Suprapubic skin (tissue), 4 donors: ENCODE measurements around the gene IFT81. TPM values are rescaled to one million over a fixed set of nuclear protein-coding genes. Genes with fewer than 3 reads are reported as not detected.

Source experiments
- DNase-seq, 2 donors: peaks; one replicate each; pipeline ENCODE4 v3.0.0-alpha.2; 2019; ENCODE audit warnings: low spot score in 2 of 2
- H3K27ac ChIP-seq: fragments of 200-600 bp; sonication (generic); one replicate; pipeline ENCODE4 v1.5.1; 2019
- H3K27me3 ChIP-seq: fragments of 200-600 bp; sonication (generic); one replicate; pipeline ENCODE4 v1.5.1; 2019
- H3K36me3 ChIP-seq: fragments of 200-600 bp; sonication (generic); one replicate; pipeline ENCODE4 v1.5.1; 2019
- H3K4me1 ChIP-seq: fragments of 200-600 bp; sonication (generic); one replicate; pipeline ENCODE4 v1.5.1; 2019
- H3K4me3 ChIP-seq: fragments of 200-600 bp; sonication (generic); one replicate; pipeline ENCODE4 v1.5.1; 2019; ENCODE audit warnings: mild to moderate bottlenecking
- H3K9me3 ChIP-seq: fragments of 200-600 bp; sonication (generic); one replicate; pipeline ENCODE4 v1.5.1; 2019
- EP300 ChIP-seq: sonication (generic); formaldehyde crosslinking; IDR thresholded peaks from one replicate; pipeline ENCODE4 v1.6.1; 2017; ENCODE audit warnings: antibody characterized with exemption
- POLR2A ChIP-seq, 2 donors: fragments of 450-650 bp; IDR thresholded peaks; one replicate each; pipeline ENCODE4 v1.6.1; 2017; ENCODE audit warnings: antibody characterized with exemption in 2 of 2, mild to moderate bottlenecking in 2 of 2, moderate library complexity in 2 of 2
- POLR2AphosphoS5 ChIP-seq, 3 donors: sonication (generic); formaldehyde crosslinking; IDR thresholded peaks; one replicate each; pipeline ENCODE4 v1.6.1; 2017; ENCODE audit warnings: antibody characterized with exemption in 3 of 3
- WGBS: methylation state at CpG from one replicate; pipeline ENCODE4 v1.1.5; 2018; 5-methylcytosine and 5-hydroxymethylcytosine counted together
- total RNA-seq, 4 donors: library from RNA; depleted of rRNA; stranded (reverse); fragments of >200 nt; gene quantifications; one replicate each; pipeline ENCODE4 v1.1.0, GENCODE V29; 2016
- TF ChIP-seq, protein P1 (sequence below), 2 donors: fragments of 200-600 bp in 1 of 2; fragments of 450-650 bp in 1 of 2; sonication (generic) in 1 of 2; IDR thresholded peaks; one replicate each; pipeline ENCODE4 v1.5.1; 2016 to 2019; ENCODE audit warnings: antibody characterized with exemption in 2 of 2, mild to moderate bottlenecking in 1 of 2, moderate library complexity in 1 of 2

The IFT81 gene
- total RNA-seq, 4 donors from 2014 or later, result 4.8 to 15.5 (median 5.3) TPM

DNA sequence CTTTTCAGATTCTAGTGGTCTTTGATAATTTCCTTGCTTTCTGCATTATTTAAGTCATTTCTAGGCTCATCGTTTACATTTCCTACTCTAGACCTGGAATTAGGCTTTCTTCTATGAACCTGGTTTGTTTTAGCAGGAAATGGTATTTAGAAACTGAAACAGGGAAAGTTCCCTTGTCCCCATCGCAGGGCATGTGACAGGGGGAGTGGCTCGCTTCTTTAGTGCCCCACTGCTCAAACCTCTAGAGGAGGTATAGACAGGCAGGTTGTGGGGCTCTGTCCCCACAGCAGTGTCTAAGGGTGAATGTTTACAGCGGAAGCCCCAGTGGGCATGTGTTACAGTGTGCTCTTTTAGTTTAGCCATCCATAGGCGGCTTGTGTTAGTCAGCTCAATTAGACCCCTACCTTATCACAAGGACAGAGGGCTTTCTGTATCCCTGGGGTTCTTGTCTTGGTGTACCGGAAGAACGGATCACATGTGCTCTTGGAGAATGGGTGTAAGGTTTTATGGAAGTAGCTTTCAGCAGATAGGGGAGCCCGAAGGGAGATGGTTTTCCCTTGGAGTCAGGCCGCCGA lies 25.0 kb downstream of the IFT81 start:
- TF ChIP-seq, protein P1, sequence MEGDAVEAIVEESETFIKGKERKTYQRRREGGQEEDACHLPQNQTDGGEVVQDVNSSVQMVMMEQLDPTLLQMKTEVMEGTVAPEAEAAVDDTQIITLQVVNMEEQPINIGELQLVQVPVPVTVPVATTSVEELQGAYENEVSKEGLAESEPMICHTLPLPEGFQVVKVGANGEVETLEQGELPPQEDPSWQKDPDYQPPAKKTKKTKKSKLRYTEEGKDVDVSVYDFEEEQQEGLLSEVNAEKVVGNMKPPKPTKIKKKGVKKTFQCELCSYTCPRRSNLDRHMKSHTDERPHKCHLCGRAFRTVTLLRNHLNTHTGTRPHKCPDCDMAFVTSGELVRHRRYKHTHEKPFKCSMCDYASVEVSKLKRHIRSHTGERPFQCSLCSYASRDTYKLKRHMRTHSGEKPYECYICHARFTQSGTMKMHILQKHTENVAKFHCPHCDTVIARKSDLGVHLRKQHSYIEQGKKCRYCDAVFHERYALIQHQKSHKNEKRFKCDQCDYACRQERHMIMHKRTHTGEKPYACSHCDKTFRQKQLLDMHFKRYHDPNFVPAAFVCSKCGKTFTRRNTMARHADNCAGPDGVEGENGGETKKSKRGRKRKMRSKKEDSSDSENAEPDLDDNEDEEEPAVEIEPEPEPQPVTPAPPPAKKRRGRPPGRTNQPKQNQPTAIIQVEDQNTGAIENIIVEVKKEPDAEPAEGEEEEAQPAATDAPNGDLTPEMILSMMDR (IDR thresholded peaks at IDR 0.05), result no peak
- TF ChIP-seq EP300 (no peak), POLR2A (IDR thresholded peaks at IDR 0.05) (no peak), POLR2AphosphoS5 (IDR thresholded peaks at IDR 0.05) (no peak)
- no peak overlapping the region for H3K4me3 ChIP-seq
- 94% methylated on average over 10 of the region's 10 CpGs for WGBS
- no peaks in the 10 kb centered on the region for H3K27me3 ChIP-seq
- H3K9me3 ChIP-seq, result no peaks in the 10 kb centered on the region
- no peaks in the 10 kb centered on the region for H3K4me1 ChIP-seq
- H3K36me3 ChIP-seq, result peaks cover 21% of the 10 kb centered on the region
- DNase-seq, result no peak
- no peak overlapping the region for H3K27ac ChIP-seq

DNA sequence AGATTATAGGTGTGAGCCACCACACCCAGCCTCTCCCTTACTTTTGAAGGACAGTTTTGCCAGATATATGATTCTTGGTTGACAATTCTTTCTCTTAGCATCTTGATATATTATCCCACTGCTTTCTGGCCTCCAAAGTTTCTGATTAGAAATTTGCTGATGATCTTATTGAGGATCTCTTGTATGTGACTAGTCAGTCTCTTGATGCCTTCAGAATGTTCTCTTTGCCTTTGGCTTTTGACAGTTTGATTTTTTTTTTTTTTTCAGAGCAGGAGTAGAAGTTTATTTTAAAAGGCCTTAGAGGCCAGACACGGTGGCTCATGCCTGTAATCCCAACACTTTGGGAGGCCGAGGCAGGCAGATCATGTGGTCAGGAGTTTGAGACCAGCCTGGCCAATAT lies 32.6 kb downstream of the IFT81 start:
- Histone ChIP-seq H3K4me1 (no peaks in the 10 kb centered on the region), H3K9me3 (peaks cover 13% of the 10 kb centered on the region), H3K4me3 (no peak overlapping the region), H3K27ac (no peak overlapping the region), H3K27me3 (no peaks in the 10 kb centered on the region), H3K36me3 (peaks cover 42% of the 10 kb centered on the region)
- whole genome bisulfite sequencing, result 97% methylated on average over 2 of the region's 2 CpGs
- DNase-seq, result no peak
- TF ChIP-seq EP300, result no peak
- no peak for TF ChIP-seq POLR2AphosphoS5 (IDR thresholded peaks at IDR 0.05)
- no peak for TF ChIP-seq POLR2A (IDR thresholded peaks at IDR 0.05)
- TF ChIP-seq, protein P1 (IDR thresholded peaks at IDR 0.05), result no peak

DNA sequence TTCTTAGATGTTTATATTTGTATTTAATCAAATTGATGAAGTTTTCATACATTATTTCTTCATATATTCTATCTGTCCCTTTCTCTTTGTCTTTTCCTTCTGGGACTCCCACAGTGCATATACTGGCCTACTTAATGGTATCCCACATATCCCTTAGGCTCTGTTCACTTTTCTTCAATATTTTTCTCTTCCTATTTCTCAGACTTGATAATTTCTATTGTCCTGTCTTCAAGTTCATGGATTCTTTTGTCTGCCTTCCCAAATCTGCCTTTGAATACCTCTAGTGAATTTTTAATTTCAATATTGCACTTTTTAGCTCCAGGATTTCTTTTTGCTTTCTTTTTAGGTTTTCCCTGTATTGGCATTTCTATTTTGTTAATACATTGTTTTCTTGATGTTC lies 33.4 kb downstream of the IFT81 start:
- no peak overlapping the region for H3K27ac ChIP-seq
- TF ChIP-seq, protein P1 (IDR thresholded peaks at IDR 0.05), result no peak
- TF ChIP-seq POLR2A (IDR thresholded peaks at IDR 0.05) (no peak), POLR2AphosphoS5 (IDR thresholded peaks at IDR 0.05) (no peak), EP300 (no peak)
- H3K4me3 ChIP-seq, result no peak overlapping the region
- peaks cover 44% of the 10 kb centered on the region for H3K36me3 ChIP-seq
- no peaks in the 10 kb centered on the region for H3K27me3 ChIP-seq
- DNase-seq, result no peak
- no peaks in the 10 kb centered on the region for H3K4me1 ChIP-seq
- H3K9me3 ChIP-seq, result peaks cover 13% of the 10 kb centered on the region

DNA sequence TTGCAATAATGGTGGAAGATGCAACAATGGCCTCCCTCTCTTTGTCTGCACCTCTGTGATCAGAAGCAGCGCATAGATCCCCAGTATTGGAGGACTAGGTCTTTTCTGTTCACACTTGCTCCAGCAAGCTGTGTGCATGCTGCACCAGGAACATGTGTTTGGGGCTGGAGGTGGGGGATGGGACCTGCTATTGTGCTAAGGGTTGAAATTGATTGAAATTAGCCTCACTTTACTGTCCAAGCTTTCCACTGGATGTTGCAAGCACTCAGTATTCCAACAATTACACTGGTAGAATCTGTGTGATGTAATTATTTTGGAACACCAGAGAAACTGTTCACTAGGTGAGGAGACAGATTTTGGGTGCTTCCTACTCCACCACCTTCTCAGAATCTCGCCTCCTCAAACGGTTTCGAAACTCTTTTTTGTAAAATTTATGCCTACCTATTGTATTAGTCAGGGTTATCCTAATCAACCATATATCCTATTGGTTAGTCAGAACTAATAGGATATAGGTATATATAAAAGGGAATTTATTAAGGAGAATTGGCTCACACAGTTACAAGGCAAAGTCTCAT lies 35.6 kb downstream of the IFT81 start:
- no peak overlapping the region for H3K27ac ChIP-seq
- 96% methylated on average over 4 of the region's 4 CpGs for WGBS
- peaks cover 47% of the 10 kb centered on the region for H3K36me3 ChIP-seq
- H3K9me3 ChIP-seq, result peaks cover 13% of the 10 kb centered on the region
- no peak overlapping the region for H3K4me3 ChIP-seq
- no peak for TF ChIP-seq POLR2AphosphoS5 (IDR thresholded peaks at IDR 0.05)
- TF ChIP-seq, protein P1 (IDR thresholded peaks at IDR 0.05), result no peak
- TF ChIP-seq EP300, result no peak
- TF ChIP-seq POLR2A (IDR thresholded peaks at IDR 0.05), result no peak
- H3K27me3 ChIP-seq, result no peaks in the 10 kb centered on the region
- DNase-seq, result no peak
- no peaks in the 10 kb centered on the region for H3K4me1 ChIP-seq

DNA sequence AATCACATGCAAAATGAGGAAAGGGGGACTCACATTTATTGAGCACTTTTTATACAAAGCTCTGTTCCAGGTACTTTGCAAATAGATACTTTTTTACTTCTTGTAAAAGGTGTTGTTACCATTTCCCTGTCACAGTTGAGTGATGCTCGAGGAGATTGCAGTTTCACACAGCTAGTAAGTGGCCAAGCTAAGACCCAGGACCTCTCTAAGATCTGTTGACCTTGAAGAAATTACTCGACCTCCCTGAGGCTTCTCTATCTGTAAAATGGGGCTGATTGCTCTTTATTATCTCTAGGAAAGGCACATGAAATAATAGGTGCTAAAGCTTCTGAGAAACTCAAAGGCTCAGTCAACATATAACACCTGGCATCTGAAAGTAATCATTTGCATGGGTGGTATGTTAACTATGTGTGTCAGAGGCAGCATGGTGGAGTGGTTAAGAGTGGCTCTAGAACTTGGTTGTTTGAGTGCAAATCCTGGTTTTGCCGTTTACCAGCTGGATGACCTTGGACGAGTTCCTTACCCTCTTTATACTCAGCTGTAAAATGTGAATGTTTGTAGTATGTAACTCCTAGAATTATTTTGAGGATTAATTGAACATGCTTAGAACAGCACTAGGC lies 41.5 kb downstream of the IFT81 start:
- Histone ChIP-seq H3K27ac (no peak overlapping the region), H3K9me3 (no peaks in the 10 kb centered on the region), H3K27me3 (no peaks in the 10 kb centered on the region), H3K4me1 (peaks cover 3% of the 10 kb centered on the region), H3K36me3 (peaks cover 27% of the 10 kb centered on the region), H3K4me3 (no peak overlapping the region)
- TF ChIP-seq POLR2AphosphoS5 (IDR thresholded peaks at IDR 0.05) (no peak), EP300 (no peak), POLR2A (IDR thresholded peaks at IDR 0.05) (no peak)
- TF ChIP-seq, protein P1 (IDR thresholded peaks at IDR 0.05), result no peak
- no peak for DNase-seq
- WGBS, result 74% methylated on average over 4 of the region's 4 CpGs
